Stimulated activated CD4-positive, alpha-beta T cell treated with anti-CD3 and anti-CD28 coated beads, Interleukin-1b, Interleukin-23, amount 100 ng/mL, for 48 hours (primary cell): ENCODE results near the gene DKK3.

ENCODE experiments used
- DNase-seq: peaks from one replicate; pipeline ENCODE4 v3.0.0-alpha.2; 2020

DKK3 gene

GRCh38 chr11:11966354-11966741, 42.1 kb downstream of the DKK3 start:
- no peak for DNase-seq

- no peak for DNase-seq
Measured at GRCh38 chr11:11965656-11966353, 42.6 kb downstream of the DKK3 start.

- DNase-seq, result no peak
Measured at GRCh38 chr11:11965192-11965591, 43.2 kb downstream of the DKK3 start.

- DNase-seq, result no peak
Measured at GRCh38 chr11:11964774-11965150, 43.7 kb downstream of the DKK3 start.

- DNase-seq, result no peak
Measured at GRCh38 chr11:11963842-11964773, 44.3 kb downstream of the DKK3 start.

- DNase-seq, result no peak
Measured at GRCh38 chr11:11963067-11963466, 45.4 kb downstream of the DKK3 start.

GRCh38 chr11:11961399-11962028, 46.9 kb downstream of the DKK3 start:
- DNase-seq, result no peak

- DNase-seq, result no peak
Measured at GRCh38 chr11:11960687-11961086, 47.7 kb downstream of the DKK3 start.

- no peak for DNase-seq
Measured at GRCh38 chr11:11959601-11960000, 48.8 kb downstream of the DKK3 start.

- DNase-seq, result no peak
Measured at GRCh38 chr11:11958403-11959231, 49.8 kb downstream of the DKK3 start.

GRCh38 chr11:11956006-11956405, 52.4 kb downstream of the DKK3 start:
- DNase-seq, result no peak

GRCh38 chr11:11952036-11952435, 56.4 kb downstream of the DKK3 start:
- no peak for DNase-seq

- DNase-seq, result no peak
Measured at GRCh38 chr11:11949482-11949881, 58.9 kb downstream of the DKK3 start.

- DNase-seq, result no peak
Measured at GRCh38 chr11:11948242-11948947, 60.0 kb downstream of the DKK3 start.

- DNase-seq, result no peak
Measured at GRCh38 chr11:11947825-11948224, 60.6 kb downstream of the DKK3 start.

- DNase-seq, result no peak
Measured at GRCh38 chr11:11946878-11947277, 61.5 kb downstream of the DKK3 start.

- no peak for DNase-seq
Measured at GRCh38 chr11:11946180-11946579, 62.2 kb downstream of the DKK3 start.

GRCh38 chr11:11944444-11944843, 64.0 kb downstream of the DKK3 start:
- no peak for DNase-seq

- DNase-seq, result no peak
Measured at GRCh38 chr11:11942668-11943067, 65.8 kb downstream of the DKK3 start.

- DNase-seq, result no peak
Measured at GRCh38 chr11:11940551-11940950, 67.9 kb downstream of the DKK3 start.

GRCh38 chr11:11937957-11938356, 70.5 kb downstream of the DKK3 start:
- no peak for DNase-seq

GRCh38 chr11:11937433-11937832, 71.0 kb downstream of the DKK3 start:
- no peak for DNase-seq
